ENCODE data around the gene LRRC8D.

The LRRC8D gene

DNA sequence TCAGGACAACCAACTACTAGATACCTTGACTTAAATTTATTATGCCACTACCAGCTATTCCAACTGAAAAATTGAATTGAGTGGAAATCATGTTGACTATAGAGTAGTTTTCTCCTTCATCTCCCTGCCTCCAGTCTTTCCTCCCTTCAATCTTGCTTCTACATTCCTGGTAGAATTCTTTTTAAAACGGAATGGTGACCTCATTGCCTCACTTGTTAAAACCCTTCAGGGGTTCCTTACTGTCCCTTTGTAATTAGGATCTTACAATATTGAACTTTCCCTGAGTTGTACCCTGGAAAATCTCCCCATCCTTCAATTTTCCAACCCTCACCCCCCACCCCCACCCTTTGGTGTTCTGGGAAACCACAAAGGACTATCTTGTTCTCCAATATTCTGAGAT is 91.2 kb downstream of the LRRC8D start:
- POLR2A ChIA-PET = no interaction called here
- CTCF ChIA-PET = no interaction called here
- no peak for DNase-seq (ENCODE audit: extremely low spot score)
- TF ChIP-seq FOXM1 (IDR thresholded peaks at IDR 0.05; ENCODE audit: borderline replicate concordance) (no peak), ARNT (IDR thresholded peaks at IDR 0.05) (no peak), FOXA1 (IDR thresholded peaks at IDR 0.05) (no peak), FOXK2 (IDR thresholded peaks at IDR 0.05) (no peak), SUZ12 (IDR thresholded peaks at IDR 0.05) (no peak), L3MBTL2 (conservative IDR thresholded peaks at IDR 0.05) (no peak), NFRKB (IDR thresholded peaks at IDR 0.05) (no peak), SP1 (IDR thresholded peaks at IDR 0.05) (no peak), LEF1 (IDR thresholded peaks at IDR 0.05; ENCODE audit: borderline replicate concordance) (no peak), ZNF384 (IDR thresholded peaks at IDR 0.05) (no peak)

DNA sequence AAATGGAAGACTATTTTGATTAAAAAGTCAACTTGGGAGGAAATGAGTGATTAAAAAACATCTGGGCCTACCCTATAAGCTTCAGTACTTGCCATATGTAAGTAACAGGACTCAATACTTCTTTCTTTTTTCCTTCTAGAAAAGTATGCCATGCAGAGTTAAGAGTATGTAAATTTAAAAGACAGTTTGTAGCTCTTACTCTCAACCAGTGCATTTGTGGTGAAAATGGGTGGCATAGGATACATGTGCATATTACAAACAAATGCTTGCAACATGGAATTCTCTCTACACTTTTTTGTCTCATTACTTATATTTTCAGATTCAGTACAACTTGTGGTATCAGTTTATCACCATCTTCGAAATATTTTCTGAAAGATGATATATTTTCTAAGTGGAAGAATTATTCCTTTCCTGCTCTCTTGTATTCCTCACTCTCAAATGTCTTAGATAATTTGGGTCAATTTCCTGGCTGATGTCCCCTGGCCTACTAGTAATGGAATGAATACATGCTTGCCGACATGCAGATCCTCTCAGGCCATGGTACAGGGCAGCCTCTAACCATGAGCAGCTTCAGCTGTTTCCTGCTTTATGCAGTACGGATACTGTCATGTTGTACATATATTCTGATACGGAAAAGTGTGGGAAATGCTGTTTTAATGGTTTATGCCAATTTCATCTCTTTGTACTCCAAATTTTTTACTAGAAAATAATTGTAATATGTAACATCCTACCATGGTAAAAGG is 92.7 kb downstream of the LRRC8D start:
- ChIA-PET POLR2A (no interaction called here), CTCF (no interaction called here)
- TF ChIP-seq FOXA1 (IDR thresholded peaks at IDR 0.05) = no peak
- no peak for TF ChIP-seq NFRKB (IDR thresholded peaks at IDR 0.05)
- TF ChIP-seq ZNF384 (IDR thresholded peaks at IDR 0.05) = no peak
- TF ChIP-seq FOXK2 (IDR thresholded peaks at IDR 0.05) = no peak
- no peak for TF ChIP-seq ELF4 (IDR thresholded peaks at IDR 0.05)
- TF ChIP-seq ARNT (IDR thresholded peaks at IDR 0.05) = no peak
- TF ChIP-seq, protein P1, sequence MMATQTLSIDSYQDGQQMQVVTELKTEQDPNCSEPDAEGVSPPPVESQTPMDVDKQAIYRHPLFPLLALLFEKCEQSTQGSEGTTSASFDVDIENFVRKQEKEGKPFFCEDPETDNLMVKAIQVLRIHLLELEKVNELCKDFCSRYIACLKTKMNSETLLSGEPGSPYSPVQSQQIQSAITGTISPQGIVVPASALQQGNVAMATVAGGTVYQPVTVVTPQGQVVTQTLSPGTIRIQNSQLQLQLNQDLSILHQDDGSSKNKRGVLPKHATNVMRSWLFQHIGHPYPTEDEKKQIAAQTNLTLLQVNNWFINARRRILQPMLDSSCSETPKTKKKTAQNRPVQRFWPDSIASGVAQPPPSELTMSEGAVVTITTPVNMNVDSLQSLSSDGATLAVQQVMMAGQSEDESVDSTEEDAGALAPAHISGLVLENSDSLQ (IDR thresholded peaks at IDR 0.05) = no peak
- no peak for TF ChIP-seq L3MBTL2 (conservative IDR thresholded peaks at IDR 0.05)
- no peak for TF ChIP-seq LEF1 (IDR thresholded peaks at IDR 0.05; ENCODE audit: borderline replicate concordance)
- TF ChIP-seq SUZ12 (IDR thresholded peaks at IDR 0.05) = no peak
- TF ChIP-seq FOXM1 (IDR thresholded peaks at IDR 0.05; ENCODE audit: borderline replicate concordance) = no peak
- TF ChIP-seq CTBP1 (IDR thresholded peaks at IDR 0.05; ENCODE audit: borderline replicate concordance) = no peak
- no peak for DNase-seq (ENCODE audit: extremely low spot score)

DNA sequence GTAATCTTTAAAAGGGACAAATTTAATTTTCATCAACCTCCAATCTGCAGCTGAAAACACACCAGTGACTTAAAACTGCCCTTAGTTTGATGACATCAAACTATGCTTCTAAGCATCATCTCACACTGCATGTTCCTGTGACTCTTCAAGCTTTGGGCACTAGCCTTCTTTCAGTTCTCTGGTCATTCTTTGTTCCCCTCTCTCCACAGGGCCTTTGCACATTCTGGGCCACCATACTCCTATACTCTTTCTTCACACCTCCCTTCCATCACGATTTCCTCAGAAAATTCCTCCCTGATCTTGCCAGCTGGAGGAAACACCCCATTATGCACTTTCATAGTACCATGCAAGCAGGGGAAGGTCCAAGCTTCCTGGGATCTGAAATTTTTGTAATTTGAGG is 96.5 kb downstream of the LRRC8D start:
- POLR2A ChIA-PET = interaction anchor here (0.7 kb wide), 1 partner anchor 11 kb away, joined by 4 read pairs; no protein-coding TSS in a partner anchor

DNA sequence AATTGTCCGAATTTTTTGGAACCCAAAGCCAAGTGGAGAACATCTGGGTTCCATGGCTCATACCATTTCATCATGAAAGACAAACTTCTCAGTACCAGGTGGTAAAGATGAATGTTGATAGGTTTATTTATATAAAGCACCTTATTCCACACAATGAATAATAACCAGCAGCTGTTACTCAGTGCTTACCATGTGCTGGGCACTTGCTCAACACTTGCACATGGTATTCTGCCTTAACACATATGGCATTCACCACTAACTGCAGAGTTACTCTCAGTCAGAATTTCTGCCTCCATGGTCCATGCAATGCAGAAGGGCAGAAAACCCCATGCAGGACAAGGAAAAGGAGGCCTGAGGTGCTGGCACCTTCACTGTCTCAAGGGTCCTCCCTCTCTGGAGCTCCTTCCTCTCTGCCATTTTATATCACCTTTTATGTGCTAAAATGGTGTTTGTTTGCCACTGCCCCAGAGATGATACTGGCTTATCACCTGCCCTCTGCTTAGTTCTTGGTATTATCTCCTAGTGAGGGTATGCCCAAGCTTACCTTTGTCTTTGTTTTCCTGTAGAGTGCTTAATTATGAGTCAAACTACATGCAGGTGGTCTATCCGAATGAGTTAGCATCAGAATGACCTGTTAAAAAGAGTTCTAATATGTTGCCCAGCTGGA is 97.4 kb downstream of the LRRC8D start:
- ChIA-PET CTCF (interaction anchor here (0.5 to 1.1 kb wide), 2 partner anchors 18 to 138 kb away, joined by 3 to 6 read pairs; no protein-coding TSS in a partner anchor), POLR2A (interaction anchor here (0.7 kb wide), 1 partner anchor 12 kb away, joined by 4 read pairs; no protein-coding TSS in a partner anchor)
- TF ChIP-seq SP1 (IDR thresholded peaks at IDR 0.05) (no peak), L3MBTL2 (conservative IDR thresholded peaks at IDR 0.05) (no peak), BHLHE40 (IDR thresholded peaks at IDR 0.05; ENCODE audit: borderline replicate concordance) (no peak), ELF4 (IDR thresholded peaks at IDR 0.05) (no peak), FOXK2 (IDR thresholded peaks at IDR 0.05) (no peak), ARNT (IDR thresholded peaks at IDR 0.05) (no peak), FOXM1 (IDR thresholded peaks at IDR 0.05; ENCODE audit: borderline replicate concordance) (no peak), ZNF384 (IDR thresholded peaks at IDR 0.05) (no peak), CTBP1 (IDR thresholded peaks at IDR 0.05; ENCODE audit: borderline replicate concordance) (no peak), NFRKB (IDR thresholded peaks at IDR 0.05) (no peak)
- TF ChIP-seq, protein P1 (IDR thresholded peaks at IDR 0.05) = no peak
- no peak for DNase-seq (ENCODE audit: extremely low spot score)

More for the DNA sequence above, 96.5 kb downstream of the LRRC8D start:
- CTCF ChIA-PET = interaction anchor here (0.5 to 1.1 kb wide), 2 partner anchors 17 to 137 kb away, joined by 3 to 6 read pairs; no protein-coding TSS in a partner anchor
- DNase-seq (ENCODE audit: extremely low spot score) = no peak
- TF ChIP-seq TARDBP (IDR thresholded peaks at IDR 0.05) = no peak
- no peak for TF ChIP-seq FOXA1 (IDR thresholded peaks at IDR 0.05)
- no peak for TF ChIP-seq HDGF (IDR thresholded peaks at IDR 0.05; ENCODE audit: borderline replicate concordance)
- no peak for TF ChIP-seq ELF4 (IDR thresholded peaks at IDR 0.05)
- TF ChIP-seq FOXK2 (IDR thresholded peaks at IDR 0.05) = no peak
- TF ChIP-seq ARNT (IDR thresholded peaks at IDR 0.05) = no peak
- TF ChIP-seq ZNF384 (IDR thresholded peaks at IDR 0.05) = no peak
- TF ChIP-seq FOXM1 (IDR thresholded peaks at IDR 0.05; ENCODE audit: borderline replicate concordance) = no peak
- TF ChIP-seq CTBP1 (IDR thresholded peaks at IDR 0.05; ENCODE audit: borderline replicate concordance) = no peak
- no peak for TF ChIP-seq LEF1 (IDR thresholded peaks at IDR 0.05; ENCODE audit: borderline replicate concordance)
- no peak for TF ChIP-seq SUZ12 (IDR thresholded peaks at IDR 0.05)
- no peak for TF ChIP-seq SP1 (IDR thresholded peaks at IDR 0.05)
- TF ChIP-seq BHLHE40 (IDR thresholded peaks at IDR 0.05; ENCODE audit: borderline replicate concordance) = no peak

DNA sequence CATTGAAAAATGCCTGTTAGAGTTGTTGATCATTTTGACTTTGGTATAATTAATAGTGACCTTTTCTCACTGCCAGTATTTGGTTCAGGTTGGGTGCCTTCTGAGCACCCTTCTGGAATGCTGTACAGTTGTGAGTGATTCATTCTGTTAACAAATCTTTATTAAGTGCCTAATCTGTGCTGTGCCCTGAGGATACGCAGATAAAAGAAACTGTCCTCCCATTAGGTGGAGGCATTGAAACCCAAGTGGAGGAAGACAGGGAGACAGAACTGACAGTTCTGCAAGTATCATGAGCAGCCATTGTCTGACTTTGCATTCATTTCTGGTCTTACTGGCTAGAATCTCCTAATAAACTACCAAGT is 97.9 kb downstream of the LRRC8D start:
- DNase-seq (ENCODE audit: extremely low spot score) = no peak
- TF ChIP-seq TARDBP (IDR thresholded peaks at IDR 0.05) = no peak
- no peak for TF ChIP-seq SUZ12 (IDR thresholded peaks at IDR 0.05)
- TF ChIP-seq ELF4 (IDR thresholded peaks at IDR 0.05) = no peak
- no peak for TF ChIP-seq SP1 (IDR thresholded peaks at IDR 0.05)
- no peak for TF ChIP-seq HDGF (IDR thresholded peaks at IDR 0.05; ENCODE audit: borderline replicate concordance)
- no peak for TF ChIP-seq FOXM1 (IDR thresholded peaks at IDR 0.05; ENCODE audit: borderline replicate concordance)
- no peak for TF ChIP-seq FOXK2 (IDR thresholded peaks at IDR 0.05)
- TF ChIP-seq, protein P1 (IDR thresholded peaks at IDR 0.05) = no peak
- TF ChIP-seq LEF1 (IDR thresholded peaks at IDR 0.05; ENCODE audit: borderline replicate concordance) = no peak
- CTCF ChIA-PET = interaction anchor here (0.5 kb wide), 1 partner anchor 399 kb away, joined by 3 read pairs; no protein-coding TSS in a partner anchor
- POLR2A ChIA-PET = interaction anchor here (1.2 kb wide), 1 partner anchor 9 kb away, joined by 4 read pairs; no protein-coding TSS in a partner anchor

All from HEK293T (cell line).